Activated B cell treated with CpG ODN at 0.5 μM for 24 hours (primary cell): ENCODE results near the gene P2RY12. TPM values are rescaled to one million over a fixed set of nuclear protein-coding genes. Genes with fewer than 3 reads are reported as not detected.

ENCODE experiments used
- ATAC-seq: fragments of 200-7000 bp; cut with Tn5 transposase; one replicate; pipeline ENCODE4 v1.10.0; 2021; ENCODE audit warnings: low read depth, mild to moderate bottlenecking, moderate library complexity
- CTCF ChIA-PET: fragments of 350-600 bp; sonication (Branson Sonifier 250); formaldehyde crosslinking; loops from one replicate; lab custom pipeline; 2021; ENCODE audit warnings: antibody characterized with exemption; lab: Charles Lee
- POLR2A ChIA-PET: fragments of 350-600 bp; sonication (Branson Sonifier 250); formaldehyde crosslinking; loops from one replicate; lab custom pipeline; 2021; ENCODE audit warnings: antibody characterized with exemption; lab: Charles Lee
- DNase-seq: peaks from one replicate; pipeline ENCODE4 v3.0.0; 2022
- H3K27ac Mint-ChIP-seq: one replicate; pipeline ENCODE4 v1.8.0; 2020; ENCODE audit warnings: mixed read lengths
- H3K27me3 Mint-ChIP-seq: one replicate; pipeline ENCODE4 v1.8.0; 2021; ENCODE audit warnings: mixed read lengths
- H3K36me3 Mint-ChIP-seq: one replicate; pipeline ENCODE4 v1.8.0; 2021; ENCODE audit warnings: low read depth, mixed read lengths
- H3K4me1 Mint-ChIP-seq: one replicate; pipeline ENCODE4 v1.8.0; 2021; ENCODE audit warnings: mixed read lengths
- H3K4me3 Mint-ChIP-seq: one replicate; pipeline ENCODE4 v1.8.0; 2020; ENCODE audit warnings: mild to moderate bottlenecking, mixed read lengths
- H3K9me3 Mint-ChIP-seq: one replicate; pipeline ENCODE4 v1.8.0; 2020; ENCODE audit warnings: mixed read lengths
- CTCF ChIP-seq: fragments of 200-600 bp; IDR thresholded peaks from one replicate; pipeline ENCODE4 v1.8.0; 2022; ENCODE audit warnings: antibody characterized with exemption, mild to moderate bottlenecking
- intact Hi-C: fragments of 100-400 bp; cut with micrococcal nuclease; formaldehyde crosslinking; loops from one replicate; pipeline ENCODE4 v1.15.1; 2024
- total RNA-seq: library from RNA; stranded (reverse); gene quantifications from 2 replicates; pipeline ENCODE4 v1.2.3, GENCODE V29; 2022

Gene P2RY12
- total RNA-seq, 1 donor from 2014 or later: 0.58 TPM

GRCh38 chr3:151299006-151299405, 85.5 kb downstream of the P2RY12 start:
- ATAC-seq (no peak), DNase-seq (no peak)
- Mint-ChIP-seq H3K4me3 (no peak overlapping the region), H3K4me1 (no peaks in the 10 kb centered on the region), H3K27me3 (peaks cover 6% of the 10 kb centered on the region), H3K9me3 (no peaks in the 10 kb centered on the region), H3K36me3 (no peaks in the 10 kb centered on the region), H3K27ac (no peak overlapping the region)
- ChIA-PET POLR2A (no interaction called here), CTCF (no interaction called here)
- intact Hi-C loops: no loop called here
- no peak for TF ChIP-seq CTCF

- Mint-ChIP-seq H3K36me3 (no peaks in the 10 kb centered on the region), H3K4me1 (no peaks in the 10 kb centered on the region), H3K27me3 (peaks cover 3% of the 10 kb centered on the region), H3K4me3 (no peak overlapping the region), H3K9me3 (no peaks in the 10 kb centered on the region), H3K27ac (no peak overlapping the region)
- intact Hi-C loops: no loop called here
- CTCF ChIA-PET: no interaction called here
- no peak for ATAC-seq
- POLR2A ChIA-PET: no interaction called here
- TF ChIP-seq CTCF: no peak
- DNase-seq: no peak
Measured at GRCh38 chr3:151297429-151297828, 87.1 kb downstream of the P2RY12 start.

DNA sequence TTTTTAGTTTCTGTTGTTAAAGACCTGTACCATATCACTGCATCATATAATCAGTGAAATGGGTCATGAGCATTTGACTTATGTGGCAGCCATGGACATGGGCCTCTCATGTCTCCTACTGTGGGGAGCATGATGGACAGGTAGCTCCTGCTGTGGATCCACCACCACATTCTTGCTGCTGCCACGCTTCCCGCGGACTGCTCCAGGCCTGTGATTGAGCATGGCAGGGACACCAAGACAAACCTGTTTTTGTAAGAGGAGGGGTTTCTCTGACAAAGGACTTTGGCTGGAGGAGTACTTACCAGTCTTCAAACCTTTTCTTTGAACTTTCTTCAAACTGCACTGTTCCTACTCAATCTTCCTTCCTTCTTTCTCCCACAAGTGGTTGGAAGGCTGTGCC, 88.3 kb downstream of the P2RY12 start:
- H3K27me3 Mint-ChIP-seq: peaks cover 2% of the 10 kb centered on the region
- DNase-seq: no peak
- H3K36me3 Mint-ChIP-seq: no peaks in the 10 kb centered on the region
- CTCF ChIA-PET: no interaction called here
- no peaks in the 10 kb centered on the region for H3K9me3 Mint-ChIP-seq
- no peak overlapping the region for H3K4me3 Mint-ChIP-seq
- intact Hi-C loops: no loop called here
- no peaks in the 10 kb centered on the region for H3K4me1 Mint-ChIP-seq
- H3K27ac Mint-ChIP-seq: no peak overlapping the region
- TF ChIP-seq CTCF: no peak
- POLR2A ChIA-PET: no interaction called here
- no peak for ATAC-seq

- ChIA-PET POLR2A (no interaction called here), CTCF (interaction anchor here (1.2 to 2.2 kb wide), 4 partner anchors 15 to 546 kb away, joined by 3 to 8 read pairs (median 4); no protein-coding TSS in a partner anchor)
- H3K27me3 Mint-ChIP-seq: no peaks in the 10 kb centered on the region
- H3K4me1 Mint-ChIP-seq: no peaks in the 10 kb centered on the region
- DNase-seq: no peak
- intact Hi-C loops: no loop called here
- no peak for TF ChIP-seq CTCF
- H3K9me3 Mint-ChIP-seq: no peaks in the 10 kb centered on the region
- no peak overlapping the region for H3K4me3 Mint-ChIP-seq
- no peak overlapping the region for H3K27ac Mint-ChIP-seq
- no peaks in the 10 kb centered on the region for H3K36me3 Mint-ChIP-seq
- no peak for ATAC-seq
Measured at GRCh38 chr3:151293127-151293526, 91.4 kb downstream of the P2RY12 start.

DNA sequence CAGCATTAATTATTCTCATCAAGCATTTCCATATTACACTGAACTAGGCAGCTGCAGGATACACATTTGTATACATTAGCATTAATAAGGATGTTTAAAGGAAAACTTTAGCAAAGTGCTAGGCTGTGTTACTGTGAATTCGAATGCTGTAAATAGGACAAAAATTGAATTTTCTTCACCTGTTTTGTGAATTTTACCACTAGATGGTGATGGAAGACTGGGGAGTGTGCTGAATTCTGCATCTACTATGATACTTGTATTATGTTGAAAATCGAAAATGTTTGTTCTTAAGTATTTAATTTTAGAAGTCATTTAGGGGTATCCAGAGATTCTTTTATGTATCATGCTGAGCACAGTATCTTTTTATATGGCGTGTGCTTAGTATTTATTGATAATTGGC, 93.9 kb downstream of the P2RY12 start:
- no peaks in the 10 kb centered on the region for H3K9me3 Mint-ChIP-seq
- ChIA-PET POLR2A (no interaction called here), CTCF (interaction anchor here (1.0 to 1.3 kb wide), 2 partner anchors 544 to 546 kb away, joined by 4 read pairs; no protein-coding TSS in a partner anchor)
- no peak overlapping the region for H3K27ac Mint-ChIP-seq
- H3K4me3 Mint-ChIP-seq: no peak overlapping the region
- H3K27me3 Mint-ChIP-seq: no peaks in the 10 kb centered on the region
- DNase-seq (no peak), ATAC-seq (no peak)
- H3K4me1 Mint-ChIP-seq: no peaks in the 10 kb centered on the region
- TF ChIP-seq CTCF: no peak
- H3K36me3 Mint-ChIP-seq: no peaks in the 10 kb centered on the region
- intact Hi-C loops: loop anchor here (1.0 to 2.0 kb wide), 3 partner anchors 370 to 628 kb away; no protein-coding TSS in a partner anchor
